Measurements from ENCODE around the gene TUFM. TPM values are rescaled to one million over a fixed set of nuclear protein-coding genes. Genes with fewer than 3 reads are reported as not detected.

The TUFM gene
- total RNA-seq, 2 donors from 2014 or later, result 172 to 220 TPM

- no peaks in the 10 kb centered on the region for H3K9me3 Mint-ChIP-seq
- H3K36me3 Mint-ChIP-seq (ENCODE audit: insufficient read depth in 2 of 2), result peaks cover 0 to 9% of the 10 kb centered on the region in 2 donors
- H3K27me3 Mint-ChIP-seq (ENCODE audit: low read depth), result no peaks in the 10 kb centered on the region
- H3K4me3 Mint-ChIP-seq, result peak overlapping the region in 1 of 2 donors; percentile 95
- DNase-seq, result peak in 1 of 2 donors; percentile 14
- no peak for ATAC-seq (replicated peaks in 1 of 2)
- no peak overlapping the region for H3K27ac Mint-ChIP-seq
- H3K4me1 Mint-ChIP-seq (ENCODE audit: low read depth), result peaks cover 28% of the 10 kb centered on the region
Observed at GRCh38 chr16:28843766-28844165, 2.4 kb downstream of the TUFM start.

GRCh38 chr16:28842696-28843095 is 3.5 kb downstream of the TUFM start:
- DNase-seq (no peak), ATAC-seq (replicated peaks in 1 of 2) (no peak)
- H3K9me3 Mint-ChIP-seq, result peaks cover 0 to 2% of the 10 kb centered on the region in 2 donors
- H3K4me1 Mint-ChIP-seq (ENCODE audit: low read depth), result peaks cover 39% of the 10 kb centered on the region
- H3K27ac Mint-ChIP-seq, result peak overlapping the region; percentile 70
- no peaks in the 10 kb centered on the region for H3K27me3 Mint-ChIP-seq (ENCODE audit: low read depth)
- H3K36me3 Mint-ChIP-seq (ENCODE audit: insufficient read depth in 2 of 2), result peaks cover 2 to 18% of the 10 kb centered on the region in 2 donors
- no peak overlapping the region for H3K4me3 Mint-ChIP-seq

GRCh38 chr16:28839899-28840298 is 6.2 kb downstream of the TUFM start:
- Mint-ChIP-seq H3K4me1 (ENCODE audit: low read depth) (peaks cover 35% of the 10 kb centered on the region), H3K27me3 (ENCODE audit: low read depth) (no peaks in the 10 kb centered on the region), H3K9me3 (peaks cover 0 to 2% of the 10 kb centered on the region in 2 donors), H3K4me3 (no peak overlapping the region), H3K36me3 (ENCODE audit: insufficient read depth in 2 of 2) (peaks cover 2 to 20% of the 10 kb centered on the region in 2 donors), H3K27ac (no peak overlapping the region)
- ATAC-seq (replicated peaks in 1 of 2) (no peak), DNase-seq (no peak)

- ATAC-seq (replicated peaks in 1 of 2) (no peak), DNase-seq (no peak)
- no peaks in the 10 kb centered on the region for H3K27me3 Mint-ChIP-seq (ENCODE audit: low read depth)
- H3K36me3 Mint-ChIP-seq (ENCODE audit: insufficient read depth in 2 of 2), result peaks cover 2 to 26% of the 10 kb centered on the region in 2 donors
- H3K27ac Mint-ChIP-seq, result no peak overlapping the region
- H3K4me1 Mint-ChIP-seq (ENCODE audit: low read depth), result peaks cover 27% of the 10 kb centered on the region
- H3K9me3 Mint-ChIP-seq, result peaks cover 0 to 2% of the 10 kb centered on the region in 2 donors
- no peak overlapping the region for H3K4me3 Mint-ChIP-seq
Observed at GRCh38 chr16:28839004-28839639, 7.0 kb downstream of the TUFM start.

- no peaks in the 10 kb centered on the region for H3K27me3 Mint-ChIP-seq (ENCODE audit: low read depth)
- H3K9me3 Mint-ChIP-seq, result peaks cover 0 to 2% of the 10 kb centered on the region in 2 donors
- ATAC-seq (replicated peaks in 1 of 2), result no peak
- H3K27ac Mint-ChIP-seq, result peak overlapping the region; percentile 8
- H3K4me3 Mint-ChIP-seq, result no peak overlapping the region
- peaks cover 4 to 30% of the 10 kb centered on the region in 2 donors for H3K36me3 Mint-ChIP-seq (ENCODE audit: insufficient read depth in 2 of 2)
- DNase-seq, result no peak
- peaks cover 26% of the 10 kb centered on the region for H3K4me1 Mint-ChIP-seq (ENCODE audit: low read depth)
Observed at GRCh38 chr16:28838558-28838918, 7.6 kb downstream of the TUFM start.

GRCh38 chr16:28837672-28838557 is 8.2 kb downstream of the TUFM start:
- H3K4me1 Mint-ChIP-seq (ENCODE audit: low read depth), result peaks cover 28% of the 10 kb centered on the region
- no peak overlapping the region for H3K4me3 Mint-ChIP-seq
- no peak for DNase-seq
- H3K36me3 Mint-ChIP-seq (ENCODE audit: insufficient read depth in 2 of 2), result peaks cover 7 to 36% of the 10 kb centered on the region in 2 donors
- peak overlapping the region; percentile 31 for H3K27ac Mint-ChIP-seq
- peak; percentile 39 to 60 for ATAC-seq (replicated peaks in 1 of 2)
- no peaks in the 10 kb centered on the region for H3K27me3 Mint-ChIP-seq (ENCODE audit: low read depth)
- H3K9me3 Mint-ChIP-seq, result peaks cover 0 to 2% of the 10 kb centered on the region in 2 donors

- Mint-ChIP-seq H3K36me3 (ENCODE audit: insufficient read depth in 2 of 2) (peaks cover 13 to 47% of the 10 kb centered on the region in 2 donors), H3K4me3 (no peak overlapping the region), H3K4me1 (ENCODE audit: low read depth) (peaks cover 38% of the 10 kb centered on the region), H3K9me3 (peaks cover 0 to 2% of the 10 kb centered on the region in 2 donors), H3K27ac (no peak overlapping the region), H3K27me3 (ENCODE audit: low read depth) (no peaks in the 10 kb centered on the region)
- DNase-seq (no peak), ATAC-seq (replicated peaks in 1 of 2) (no peak)
Observed at GRCh38 chr16:28836761-28837064, 9.4 kb downstream of the TUFM start.

GRCh38 chr16:28835864-28836760 is 10.0 kb downstream of the TUFM start:
- Mint-ChIP-seq H3K4me1 (ENCODE audit: low read depth) (peaks cover 38% of the 10 kb centered on the region), H3K4me3 (no peak overlapping the region), H3K27me3 (ENCODE audit: low read depth) (no peaks in the 10 kb centered on the region), H3K9me3 (peaks cover 0 to 2% of the 10 kb centered on the region in 2 donors), H3K27ac (no peak overlapping the region), H3K36me3 (ENCODE audit: insufficient read depth in 2 of 2) (peaks cover 13 to 48% of the 10 kb centered on the region in 2 donors)
- no peak for ATAC-seq (replicated peaks in 1 of 2)
- DNase-seq, result peak in 1 of 2 donors; percentile 14

GRCh38 chr16:28834873-28835863 is 11.0 kb downstream of the TUFM start:
- no peak overlapping the region for H3K4me3 Mint-ChIP-seq
- DNase-seq, result no peak
- H3K27me3 Mint-ChIP-seq (ENCODE audit: low read depth), result no peaks in the 10 kb centered on the region
- peak; percentile 7 to 14 for ATAC-seq (replicated peaks in 1 of 2)
- H3K36me3 Mint-ChIP-seq (ENCODE audit: insufficient read depth in 2 of 2), result peaks cover 18 to 55% of the 10 kb centered on the region in 2 donors
- no peak overlapping the region for H3K27ac Mint-ChIP-seq
- H3K9me3 Mint-ChIP-seq, result peaks cover 0 to 2% of the 10 kb centered on the region in 2 donors
- peaks cover 38% of the 10 kb centered on the region for H3K4me1 Mint-ChIP-seq (ENCODE audit: low read depth)

GRCh38 chr16:28834349-28834748 is 11.8 kb downstream of the TUFM start:
- no peak for DNase-seq
- Mint-ChIP-seq H3K9me3 (peaks cover 0 to 2% of the 10 kb centered on the region in 2 donors), H3K4me1 (ENCODE audit: low read depth) (peaks cover 38% of the 10 kb centered on the region), H3K27ac (no peak overlapping the region), H3K4me3 (no peak overlapping the region), H3K27me3 (ENCODE audit: low read depth) (no peaks in the 10 kb centered on the region), H3K36me3 (ENCODE audit: insufficient read depth in 2 of 2) (peaks cover 21 to 63% of the 10 kb centered on the region in 2 donors)
- peak in 1 of 2 donors; percentile 3 for ATAC-seq (replicated peaks in 1 of 2)

GRCh38 chr16:28830531-28830930 is 15.6 kb downstream of the TUFM start:
- DNase-seq, result no peak
- Mint-ChIP-seq H3K27ac (peak overlapping the region; percentile 54), H3K4me1 (ENCODE audit: low read depth) (peaks cover 35% of the 10 kb centered on the region), H3K27me3 (ENCODE audit: low read depth) (no peaks in the 10 kb centered on the region), H3K4me3 (no peak overlapping the region), H3K9me3 (no peaks in the 10 kb centered on the region), H3K36me3 (ENCODE audit: insufficient read depth in 2 of 2) (peaks cover 34 to 78% of the 10 kb centered on the region in 2 donors)
- ATAC-seq (replicated peaks in 1 of 2), result no peak

- no peaks in the 10 kb centered on the region for H3K27me3 Mint-ChIP-seq (ENCODE audit: low read depth)
- H3K9me3 Mint-ChIP-seq, result no peaks in the 10 kb centered on the region
- ATAC-seq (replicated peaks in 1 of 2) (no peak), DNase-seq (no peak)
- no peak overlapping the region for H3K4me3 Mint-ChIP-seq
- H3K27ac Mint-ChIP-seq, result no peak overlapping the region
- peaks cover 43% of the 10 kb centered on the region for H3K4me1 Mint-ChIP-seq (ENCODE audit: low read depth)
- H3K36me3 Mint-ChIP-seq (ENCODE audit: insufficient read depth in 2 of 2), result peaks cover 37 to 81% of the 10 kb centered on the region in 2 donors
Observed at GRCh38 chr16:28829747-28830146, 16.4 kb downstream of the TUFM start.

All from activated T-cell treated with anti-CD3 and anti-CD28 coated beads, Interleukin-2, amount 50 U/mL, for 72 hours (primary cell).